OCI-LY7 (cell line): ENCODE results near the gene DYRK2. TPM values are rescaled to one million over a fixed set of nuclear protein-coding genes. Genes with fewer than 3 reads are reported as not detected.

Source experiments
- BruUV-seq: library from RNA; stranded (reverse); fragments of 400-500 nt; replicated peaks from 2 replicates; lab custom pipeline; 2021; lab: Mats Ljungman, UMichigan
- CTCF ChIA-PET: fragments of 300-600 bp; sonication (Branson Sonifier 250); formaldehyde crosslinking; loops from one replicate; lab custom pipeline; 2022; ENCODE audit warnings: antibody characterized with exemption; ENCODE audit not compliant: unreplicated experiment; lab: Charles Lee
- POLR2A ChIA-PET: fragments of 300-600 bp; sonication (Branson Sonifier 250); formaldehyde crosslinking; loops from one replicate; lab custom pipeline; 2022; ENCODE audit warnings: antibody characterized with exemption; lab: Charles Lee
- DNase-seq: peaks from one replicate; pipeline ENCODE4 v3.0.0-alpha.2; 2015; ENCODE audit warnings: low spot score
- H2AFZ ChIP-seq: fragments of 200-600 bp; sonication (generic), shearing (Covaris generic); 2 replicates; pipeline ENCODE4 v1.6.1; 2014; ENCODE audit warnings: mild to moderate bottlenecking, antibody characterized with exemption, low read length, moderate library complexity
- H3K27ac ChIP-seq: fragments of 200-600 bp; sonication (generic); 2 replicates; pipeline ENCODE4 v1.5.1; 2014; ENCODE audit warnings: mixed run types, low read depth, mild to moderate bottlenecking, moderate library complexity, low read length, inconsistent platforms; ENCODE audit not compliant: poor library complexity, severe bottlenecking
- H3K36me3 ChIP-seq: fragments of 200-600 bp; sonication (generic); 2 replicates; pipeline ENCODE4 v1.6.1; 2014; ENCODE audit warnings: mild to moderate bottlenecking, antibody characterized with exemption, low read length, moderate library complexity, mixed read lengths; ENCODE audit not compliant: insufficient read depth
- H3K4me1 ChIP-seq: fragments of 200-600 bp; sonication (generic); 2 replicates; pipeline ENCODE4 v1.5.1; 2014; ENCODE audit warnings: mild to moderate bottlenecking, low read length; ENCODE audit not compliant: insufficient read depth, poor library complexity, severe bottlenecking
- H3K4me2 ChIP-seq: fragments of 200-600 bp; sonication (generic); 2 replicates; pipeline ENCODE4 v1.6.1; 2014; ENCODE audit warnings: mild to moderate bottlenecking, low read length
- H3K4me3 ChIP-seq: fragments of 200-600 bp; sonication (generic); 2 replicates; pipeline ENCODE4 v1.5.1; 2014; ENCODE audit warnings: mild to moderate bottlenecking, low read depth, low read length; ENCODE audit not compliant: poor library complexity, severe bottlenecking
- H3K79me2 ChIP-seq: fragments of 200-600 bp; sonication (generic); 2 replicates; pipeline ENCODE4 v1.6.1; 2016; ENCODE audit warnings: low read depth, mild to moderate bottlenecking, low read length, moderate library complexity, mixed read lengths; ENCODE audit not compliant: insufficient read depth
- H3K9me2 ChIP-seq: fragments of 200-600 bp; sonication (generic); 2 replicates; pipeline ENCODE4 v1.6.1; 2016; ENCODE audit warnings: mild to moderate bottlenecking, low read length, mixed read lengths; ENCODE audit not compliant: insufficient read depth
- H3K9me3 ChIP-seq: fragments of 200-600 bp; sonication (generic); 2 replicates; pipeline ENCODE4 v1.6.1; 2014; ENCODE audit warnings: mild to moderate bottlenecking, mixed run types, low read length, mixed read lengths
- H4K20me1 ChIP-seq: fragments of 200-600 bp; sonication (generic); 2 replicates; pipeline ENCODE4 v1.6.1; 2014; ENCODE audit warnings: mild to moderate bottlenecking, antibody characterized with exemption, low read length, moderate library complexity, mixed read lengths; ENCODE audit not compliant: insufficient read depth
- CTCF ChIP-seq: fragments of 200-600 bp; sonication (generic); conservative IDR thresholded peaks from 2 replicates; pipeline ENCODE4 v1.5.1; 2014; ENCODE audit warnings: mild to moderate bottlenecking, antibody characterized with exemption, low read length, moderate library complexity, mixed read lengths
- EZH2phosphoT487 ChIP-seq: fragments of 200-600 bp; sonication (generic); IDR thresholded peaks from 2 replicates; pipeline ENCODE4 v1.6.1; 2018; ENCODE audit warnings: low read depth, borderline replicate concordance, mild to moderate bottlenecking, mixed run types, antibody characterized with exemption, low read length, moderate library complexity, mixed read lengths
- intact Hi-C: fragments of 100-400 bp; cut with micrococcal nuclease; formaldehyde crosslinking; loops from one replicate; pipeline ENCODE4 v1.10.0; 2022; ENCODE audit not compliant: unreplicated experiment
- total RNA-seq, 2 experiments: library from RNA; depleted of rRNA in 1 of 2; stranded (reverse); fragments of >200 nt in 1 of 2; shearing (Covaris generic) in 1 of 2; gene quantifications; 2 replicates each; pipeline ENCODE4 v1.2.3, GENCODE V29; 2014 to 2022

DYRK2 gene
- total RNA-seq, 2 experiments from 2014 or later, result 30.6 to 32.3 TPM

GRCh38 chr12:67659292-67659691 is 10.7 kb downstream of the DYRK2 start:
- peaks cover 92% of the 10 kb centered on the region for H3K36me3 ChIP-seq

GRCh38 chr12:67661311-67662021 is 12.9 kb downstream of the DYRK2 start:
- no peaks in the 10 kb centered on the region for H3K4me1 ChIP-seq
- BruUV-seq, result no TSS peak
- peaks cover 76% of the 10 kb centered on the region for H3K36me3 ChIP-seq
- peaks cover 33% of the 10 kb centered on the region for H4K20me1 ChIP-seq
- no peak overlapping the region for H3K4me3 ChIP-seq
- ChIA-PET CTCF (no interaction called here), POLR2A (interaction anchor here (0.7 to 1.0 kb wide), 3 partner anchors 10 to 98 kb away, joined by 3 to 5 read pairs (median 3); no protein-coding TSS in a partner anchor)
- H3K9me3 ChIP-seq, result no peaks in the 10 kb centered on the region
- no peaks in the 10 kb centered on the region for H3K9me2 ChIP-seq
- H3K27ac ChIP-seq, result no peak overlapping the region
- TF ChIP-seq EZH2phosphoT487, result no peak
- TF ChIP-seq CTCF, result no peak
- H3K4me2 ChIP-seq, result no peak overlapping the region
- no peak for DNase-seq
- peaks cover 37% of the 10 kb centered on the region; the same call in 1 of the 2 replicates for H3K79me2 ChIP-seq
- intact Hi-C loops, result no loop called here
- no peak overlapping the region for H2AFZ ChIP-seq

More at GRCh38 chr12:67659292-67659691, 10.7 kb downstream of the DYRK2 start:
- intact Hi-C loops, result no loop called here
- Histone ChIP-seq H3K9me3 (no peaks in the 10 kb centered on the region), H3K4me1 (no peaks in the 10 kb centered on the region), H3K27ac (no peak overlapping the region), H2AFZ (no peak overlapping the region), H3K4me3 (no peak overlapping the region), H3K4me2 (no peak overlapping the region), H3K79me2 (peaks cover 58% of the 10 kb centered on the region), H3K9me2 (no peaks in the 10 kb centered on the region), H4K20me1 (peaks cover 38% of the 10 kb centered on the region)
- POLR2A ChIA-PET, result interaction anchor here (0.6 kb wide), 1 partner anchor 1038 kb away, joined by 4 read pairs; no protein-coding TSS in a partner anchor
- DNase-seq, result no peak
- CTCF ChIA-PET, result no interaction called here
- TSS peak; percentile 6 for BruUV-seq
- TF ChIP-seq EZH2phosphoT487 (no peak), CTCF (no peak)

- Histone ChIP-seq H3K4me2 (no peak overlapping the region), H3K79me2 (peaks cover 32% of the 10 kb centered on the region; the same call in 1 of the 2 replicates), H2AFZ (no peak overlapping the region), H3K36me3 (peaks cover 61% of the 10 kb centered on the region), H3K9me2 (no peaks in the 10 kb centered on the region), H3K4me3 (no peak overlapping the region), H3K4me1 (no peaks in the 10 kb centered on the region), H4K20me1 (peaks cover 33% of the 10 kb centered on the region), H3K9me3 (no peaks in the 10 kb centered on the region), H3K27ac (no peak overlapping the region)
- no peak for TF ChIP-seq EZH2phosphoT487
- no peak for TF ChIP-seq CTCF
- no peak for DNase-seq
- CTCF ChIA-PET, result no interaction called here
- no TSS peak for BruUV-seq
- POLR2A ChIA-PET, result interaction anchor here (0.8 to 2.9 kb wide), 2 partner anchors 8 to 94 kb away, joined by 3 to 9 read pairs; no protein-coding TSS in a partner anchor
- intact Hi-C loops, result no loop called here
Measured at GRCh38 chr12:67662910-67663538, 14.5 kb downstream of the DYRK2 start.
